ENCODE results near the gene TSPEAR. TPM values are rescaled to one million over a fixed set of nuclear protein-coding genes. Genes with fewer than 3 reads are reported as not detected.

Gene TSPEAR
- total RNA-seq, 1 donor from 2014 or later, result not detected

DNA sequence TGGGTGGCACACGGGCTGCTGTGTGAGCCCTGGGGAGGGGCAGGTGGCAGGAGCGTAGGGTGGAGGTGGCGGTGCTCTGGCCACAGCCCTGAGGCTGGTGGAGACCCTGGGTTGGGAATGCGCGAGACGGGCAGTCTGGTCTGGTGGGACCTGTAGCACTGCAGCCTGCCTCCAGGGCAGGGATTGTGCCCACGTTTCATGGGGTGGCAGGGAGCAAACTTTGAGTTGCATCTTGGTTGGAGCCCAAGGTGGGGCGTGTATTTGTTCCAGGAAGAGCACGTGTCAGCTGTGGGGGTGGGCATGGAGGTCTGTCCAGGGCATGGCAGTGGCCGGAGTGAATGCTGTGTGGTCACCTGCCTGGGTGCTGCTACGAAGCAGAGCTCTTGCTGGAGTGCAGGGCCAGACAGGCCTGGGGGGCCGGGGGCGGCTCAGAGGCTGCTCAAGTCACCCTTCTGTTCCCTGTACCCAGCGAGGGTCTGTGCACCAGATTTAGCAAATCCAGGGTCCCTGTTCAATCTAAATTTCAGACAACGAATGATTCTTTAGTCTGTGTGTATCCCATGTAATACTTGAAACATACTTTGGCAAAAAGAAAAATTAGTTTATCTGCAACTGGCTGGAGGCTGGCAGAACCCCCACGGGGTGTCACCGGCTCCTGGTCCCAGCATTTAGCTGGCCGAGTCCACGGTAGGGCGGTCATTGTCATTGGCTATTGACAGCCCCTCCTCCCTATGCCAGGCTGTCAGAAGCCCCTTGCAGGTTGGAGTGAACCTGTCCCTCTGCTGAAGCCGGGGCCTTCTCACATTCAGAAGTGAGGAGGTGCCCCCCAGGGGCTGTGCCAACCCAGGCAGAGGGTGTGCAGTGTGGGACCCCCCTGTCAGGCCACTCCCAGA is 198.6 kb downstream of the TSPEAR start:
- no peaks in the 10 kb centered on the region for H3K36me3 ChIP-seq (ENCODE audit: control insufficient read depth, insufficient read depth, low read length)
- H3K4me3 ChIP-seq (ENCODE audit: low read depth, low read length), result no peak overlapping the region
- TF ChIP-seq, protein P1, sequence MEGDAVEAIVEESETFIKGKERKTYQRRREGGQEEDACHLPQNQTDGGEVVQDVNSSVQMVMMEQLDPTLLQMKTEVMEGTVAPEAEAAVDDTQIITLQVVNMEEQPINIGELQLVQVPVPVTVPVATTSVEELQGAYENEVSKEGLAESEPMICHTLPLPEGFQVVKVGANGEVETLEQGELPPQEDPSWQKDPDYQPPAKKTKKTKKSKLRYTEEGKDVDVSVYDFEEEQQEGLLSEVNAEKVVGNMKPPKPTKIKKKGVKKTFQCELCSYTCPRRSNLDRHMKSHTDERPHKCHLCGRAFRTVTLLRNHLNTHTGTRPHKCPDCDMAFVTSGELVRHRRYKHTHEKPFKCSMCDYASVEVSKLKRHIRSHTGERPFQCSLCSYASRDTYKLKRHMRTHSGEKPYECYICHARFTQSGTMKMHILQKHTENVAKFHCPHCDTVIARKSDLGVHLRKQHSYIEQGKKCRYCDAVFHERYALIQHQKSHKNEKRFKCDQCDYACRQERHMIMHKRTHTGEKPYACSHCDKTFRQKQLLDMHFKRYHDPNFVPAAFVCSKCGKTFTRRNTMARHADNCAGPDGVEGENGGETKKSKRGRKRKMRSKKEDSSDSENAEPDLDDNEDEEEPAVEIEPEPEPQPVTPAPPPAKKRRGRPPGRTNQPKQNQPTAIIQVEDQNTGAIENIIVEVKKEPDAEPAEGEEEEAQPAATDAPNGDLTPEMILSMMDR (IDR thresholded peaks at IDR 0.05; ENCODE audit: insufficient read depth, low read length, poor library complexity, severe bottlenecking), result no peak
- peaks cover 19% of the 10 kb centered on the region for H3K27me3 ChIP-seq (ENCODE audit: control insufficient read depth, insufficient read depth, low read length)
- DNase-seq (ENCODE audit: low read depth), result no peak

DNA sequence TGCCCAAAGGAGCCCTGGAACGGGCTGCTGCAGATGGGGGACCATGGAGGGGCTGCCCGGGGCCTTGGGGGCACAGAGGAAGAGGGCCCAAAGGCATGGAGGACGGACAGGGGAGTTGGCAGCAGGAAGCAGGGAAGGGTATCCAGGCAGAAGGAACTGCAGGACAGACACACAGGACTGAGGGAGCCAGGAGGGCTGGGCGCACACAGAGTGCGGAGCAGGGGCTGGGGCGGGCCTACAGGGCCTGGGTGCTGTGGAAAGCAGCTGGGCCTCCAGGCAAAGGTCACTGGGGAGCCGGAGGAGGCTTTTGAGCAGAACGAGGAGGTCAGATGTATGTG is 199.5 kb downstream of the TSPEAR start:
- Histone ChIP-seq H3K4me3 (ENCODE audit: low read depth, low read length) (no peak overlapping the region), H3K27me3 (ENCODE audit: control insufficient read depth, insufficient read depth, low read length) (peaks cover 24% of the 10 kb centered on the region), H3K36me3 (ENCODE audit: control insufficient read depth, insufficient read depth, low read length) (no peaks in the 10 kb centered on the region)
- TF ChIP-seq, protein P1 (IDR thresholded peaks at IDR 0.05; ENCODE audit: insufficient read depth, low read length, poor library complexity, severe bottlenecking), result no peak
- DNase-seq (ENCODE audit: low read depth), result no peak

DNA sequence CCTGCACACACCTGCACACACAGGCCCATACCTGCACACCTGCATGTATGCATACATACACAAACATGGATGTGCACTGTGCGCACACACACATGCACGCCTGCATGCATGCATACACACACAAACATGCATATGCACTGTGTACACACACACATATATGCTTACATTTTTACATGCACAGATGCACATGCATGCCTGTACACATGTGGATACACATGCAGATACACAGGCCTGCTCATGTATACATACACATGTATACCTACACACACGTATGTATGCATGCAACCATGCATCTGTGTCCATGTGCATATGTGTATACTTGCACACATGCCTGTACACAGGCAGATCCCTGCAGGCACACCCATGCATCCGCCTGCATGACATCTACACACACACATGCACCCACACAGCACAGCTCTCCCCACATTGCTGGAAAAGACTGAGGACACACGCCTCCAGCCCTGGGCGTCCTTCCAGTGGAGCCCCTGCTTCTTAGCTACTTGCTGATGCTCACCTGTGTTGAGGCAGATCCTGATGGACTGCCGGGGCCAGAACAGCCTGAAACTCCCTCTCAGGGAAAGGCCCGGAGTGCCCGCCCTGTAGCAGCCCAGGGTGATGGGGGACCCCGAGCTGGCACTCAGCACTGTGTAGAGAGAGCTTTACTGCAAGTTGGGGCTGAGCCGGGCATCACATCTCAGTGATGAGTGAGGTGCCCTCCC is 200.0 kb downstream of the TSPEAR start:
- peaks cover 29% of the 10 kb centered on the region for H3K27me3 ChIP-seq (ENCODE audit: control insufficient read depth, insufficient read depth, low read length)
- H3K36me3 ChIP-seq (ENCODE audit: control insufficient read depth, insufficient read depth, low read length), result no peaks in the 10 kb centered on the region
- no peak for DNase-seq (ENCODE audit: low read depth)
- no peak overlapping the region for H3K4me3 ChIP-seq (ENCODE audit: low read depth, low read length)
- TF ChIP-seq, protein P1 (IDR thresholded peaks at IDR 0.05; ENCODE audit: insufficient read depth, low read length, poor library complexity, severe bottlenecking), result no peak

DNA sequence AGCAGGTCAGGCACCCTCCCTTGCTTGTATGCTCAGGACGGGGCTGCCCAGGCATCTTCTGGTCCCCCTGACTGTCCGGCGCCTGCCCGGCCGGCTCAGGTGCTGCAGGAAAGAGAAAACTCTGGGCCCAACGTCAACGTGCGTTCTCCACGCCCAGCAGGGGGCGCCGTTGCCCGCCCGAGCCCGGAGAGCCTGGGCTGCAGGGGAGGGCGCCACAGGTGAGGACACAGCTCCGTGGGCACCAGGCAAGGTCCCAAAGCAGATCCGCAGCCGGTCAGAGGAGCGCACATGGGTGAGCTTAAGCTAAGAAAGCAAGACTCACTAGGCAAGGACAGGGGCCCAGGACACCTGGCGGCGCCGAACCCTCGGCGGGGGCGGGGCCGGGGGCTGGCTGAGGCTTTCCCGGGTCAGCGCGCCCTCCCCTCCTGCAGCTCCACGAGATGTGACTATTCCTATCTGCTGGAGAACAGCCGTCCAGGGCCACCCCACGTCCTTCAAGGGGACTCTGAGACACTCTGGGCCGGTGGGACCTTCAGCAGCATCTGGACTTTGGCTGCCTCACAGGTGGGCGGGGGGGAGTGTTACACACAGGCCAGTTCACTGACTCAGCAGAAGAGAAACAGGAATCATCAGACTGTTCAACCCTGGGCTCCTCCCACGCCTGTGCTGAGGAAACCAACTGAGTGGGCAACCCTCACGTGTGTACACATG is 200.7 kb downstream of the TSPEAR start:
- Histone ChIP-seq H3K36me3 (ENCODE audit: control insufficient read depth, insufficient read depth, low read length) (no peaks in the 10 kb centered on the region), H3K4me3 (ENCODE audit: low read depth, low read length) (peak overlapping the region; percentile 11), H3K27me3 (ENCODE audit: control insufficient read depth, insufficient read depth, low read length) (peaks cover 35% of the 10 kb centered on the region)
- TF ChIP-seq, protein P1 (IDR thresholded peaks at IDR 0.05; ENCODE audit: insufficient read depth, low read length, poor library complexity, severe bottlenecking), result peak; percentile 91
- peak; percentile 12 for DNase-seq (ENCODE audit: low read depth)

DNA sequence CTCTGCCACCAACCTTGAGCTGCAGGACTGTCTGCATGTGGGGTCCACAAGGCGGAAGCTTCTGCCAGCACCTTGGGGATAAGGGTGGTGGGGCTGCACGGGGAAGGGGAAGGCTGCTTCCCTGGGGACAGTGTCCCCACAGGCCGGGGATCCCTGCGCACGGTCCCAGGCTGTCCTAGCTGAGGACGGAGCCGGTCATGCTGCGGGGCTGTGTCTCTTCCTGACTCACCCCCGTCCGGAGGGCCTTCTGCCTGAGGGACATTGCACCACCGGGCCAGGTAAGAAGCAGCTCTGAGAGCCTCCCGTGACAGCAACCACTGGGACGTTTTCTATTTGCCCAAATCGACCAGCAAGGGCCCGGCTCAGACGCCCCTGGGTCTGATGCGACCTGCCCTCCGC is 201.3 kb downstream of the TSPEAR start:
- H3K4me3 ChIP-seq (ENCODE audit: low read depth, low read length), result no peak overlapping the region

More for the DNA sequence above, 201.3 kb downstream of the TSPEAR start:
- H3K36me3 ChIP-seq (ENCODE audit: control insufficient read depth, insufficient read depth, low read length), result no peaks in the 10 kb centered on the region
- DNase-seq (ENCODE audit: low read depth), result no peak
- TF ChIP-seq, protein P1 (IDR thresholded peaks at IDR 0.05; ENCODE audit: insufficient read depth, low read length, poor library complexity, severe bottlenecking), result no peak
- H3K27me3 ChIP-seq (ENCODE audit: control insufficient read depth, insufficient read depth, low read length), result peaks cover 35% of the 10 kb centered on the region

Measured in kidney epithelial cell (primary cell).